ENCODE results near the gene CD200R1.
A peak's percentile ranks its signal among the peaks of the same experiment; 100 is the strongest.

Gene CD200R1

GRCh38 chr3:112974894-112975293, at the start of gene CD200R1:
TSS of gene CD200R1 (minus strand) at chr3:112975103. CDS start at chr3:112974857, 246 bp downstream.
- no peak for DNase-seq

GRCh38 chr3:113021471-113021870, 46.6 kb upstream of the CD200R1 start:
- no peak for DNase-seq

- peak; percentile 95 for DNase-seq
Measured at GRCh38 chr3:113019182-113020137, 44.6 kb upstream of the CD200R1 start.

- no peak for DNase-seq
Measured at GRCh38 chr3:113018536-113019181, 43.8 kb upstream of the CD200R1 start.

- DNase-seq, result no peak
Measured at GRCh38 chr3:113013593-113013992, 38.7 kb upstream of the CD200R1 start.

- no peak for DNase-seq
Measured at GRCh38 chr3:113008117-113008516, 33.2 kb upstream of the CD200R1 start.

- DNase-seq, result no peak
Measured at GRCh38 chr3:113006359-113007056, 31.6 kb upstream of the CD200R1 start.

GRCh38 chr3:113005611-113006010, 30.7 kb upstream of the CD200R1 start:
- DNase-seq, result no peak

- peak; percentile 63 for DNase-seq
Measured at GRCh38 chr3:113002679-113003078, 27.8 kb upstream of the CD200R1 start.

GRCh38 chr3:113002037-113002436, 27.1 kb upstream of the CD200R1 start:
- no peak for DNase-seq

- DNase-seq, result no peak
Measured at GRCh38 chr3:113000691-113001090, 25.8 kb upstream of the CD200R1 start.

- no peak for DNase-seq
Measured at GRCh38 chr3:112995800-112996199, 20.9 kb upstream of the CD200R1 start.

- peak; percentile 97 for DNase-seq
Measured at GRCh38 chr3:112990672-112991602, 16.0 kb upstream of the CD200R1 start, which contains the start of gene GTPBP8. TSS of gene GTPBP8 (plus strand) at chr3:112990984. CDS start at chr3:112991000, 16 bp downstream.

- DNase-seq, result peak; percentile 44
Measured at GRCh38 chr3:112987710-112988334, 12.9 kb upstream of the CD200R1 start.

- DNase-seq, result no peak
Measured at GRCh38 chr3:112984485-112984884, 9.6 kb upstream of the CD200R1 start.

- DNase-seq, result no peak
Measured at GRCh38 chr3:112982710-112983109, 7.8 kb upstream of the CD200R1 start.

- DNase-seq, result no peak
Measured at GRCh38 chr3:112980080-112980479, 5.2 kb upstream of the CD200R1 start.

GRCh38 chr3:112979244-112979832, 4.4 kb upstream of the CD200R1 start:
- no peak for DNase-seq

GRCh38 chr3:112976953-112977352, 2.0 kb upstream of the CD200R1 start:
- no peak for DNase-seq

GRCh38 chr3:112976001-112976400, 1.1 kb upstream of the CD200R1 start:
- no peak for DNase-seq

GRCh38 chr3:112974178-112974517, 755 bp downstream of the CD200R1 start:
- no peak for DNase-seq

Data from NK-92 treated with Interleukin-12 subunit alpha and Interleukin-12 subunit beta, amount 100 ng/mL, for 24 hours (cell line).